Testis (tissue), 2 donors: ENCODE results near the gene DNHD1.

ENCODE experiments used
- POLR2A ChIP-seq: fragments of 450-650 bp; IDR thresholded peaks from one replicate; pipeline ENCODE4 v1.6.1; 2017; ENCODE audit warnings: antibody characterized with exemption, mild to moderate bottlenecking, moderate library complexity
- TF ChIP-seq, protein P1 (sequence below), 3 experiments: fragments of 450-650 bp in 2 of 3; fragments of 200-600 bp in 1 of 3; sonication (generic) in 1 of 3; IDR thresholded peaks; one replicate each; pipeline ENCODE4 v1.5.1; 2016 to 2019; ENCODE audit warnings: antibody characterized with exemption in 3 of 3, mild to moderate bottlenecking in 2 of 3, moderate library complexity in 1 of 3

- no peak for TF ChIP-seq POLR2A
- TF ChIP-seq, protein P1, sequence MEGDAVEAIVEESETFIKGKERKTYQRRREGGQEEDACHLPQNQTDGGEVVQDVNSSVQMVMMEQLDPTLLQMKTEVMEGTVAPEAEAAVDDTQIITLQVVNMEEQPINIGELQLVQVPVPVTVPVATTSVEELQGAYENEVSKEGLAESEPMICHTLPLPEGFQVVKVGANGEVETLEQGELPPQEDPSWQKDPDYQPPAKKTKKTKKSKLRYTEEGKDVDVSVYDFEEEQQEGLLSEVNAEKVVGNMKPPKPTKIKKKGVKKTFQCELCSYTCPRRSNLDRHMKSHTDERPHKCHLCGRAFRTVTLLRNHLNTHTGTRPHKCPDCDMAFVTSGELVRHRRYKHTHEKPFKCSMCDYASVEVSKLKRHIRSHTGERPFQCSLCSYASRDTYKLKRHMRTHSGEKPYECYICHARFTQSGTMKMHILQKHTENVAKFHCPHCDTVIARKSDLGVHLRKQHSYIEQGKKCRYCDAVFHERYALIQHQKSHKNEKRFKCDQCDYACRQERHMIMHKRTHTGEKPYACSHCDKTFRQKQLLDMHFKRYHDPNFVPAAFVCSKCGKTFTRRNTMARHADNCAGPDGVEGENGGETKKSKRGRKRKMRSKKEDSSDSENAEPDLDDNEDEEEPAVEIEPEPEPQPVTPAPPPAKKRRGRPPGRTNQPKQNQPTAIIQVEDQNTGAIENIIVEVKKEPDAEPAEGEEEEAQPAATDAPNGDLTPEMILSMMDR (IDR thresholded peaks at IDR 0.05): no peak
Observed at GRCh38 chr11:6482441-6482840, 14.6 kb upstream of the DNHD1 start.
